Activated CD4-positive, alpha-beta T cell treated with anti-CD3 and anti-CD28 coated beads, Interleukin-2, Interleukin-6, amounts not matched to agents 100 ng/mL and 50 ng/mL, durations not matched to agents 16 hours and 8 hours (primary cell): ENCODE measurements around the gene SAP30BP.

Source experiments
- DNase-seq: peaks from one replicate; pipeline ENCODE4 v3.0.0-alpha.2; 2020

The SAP30BP gene

DNA sequence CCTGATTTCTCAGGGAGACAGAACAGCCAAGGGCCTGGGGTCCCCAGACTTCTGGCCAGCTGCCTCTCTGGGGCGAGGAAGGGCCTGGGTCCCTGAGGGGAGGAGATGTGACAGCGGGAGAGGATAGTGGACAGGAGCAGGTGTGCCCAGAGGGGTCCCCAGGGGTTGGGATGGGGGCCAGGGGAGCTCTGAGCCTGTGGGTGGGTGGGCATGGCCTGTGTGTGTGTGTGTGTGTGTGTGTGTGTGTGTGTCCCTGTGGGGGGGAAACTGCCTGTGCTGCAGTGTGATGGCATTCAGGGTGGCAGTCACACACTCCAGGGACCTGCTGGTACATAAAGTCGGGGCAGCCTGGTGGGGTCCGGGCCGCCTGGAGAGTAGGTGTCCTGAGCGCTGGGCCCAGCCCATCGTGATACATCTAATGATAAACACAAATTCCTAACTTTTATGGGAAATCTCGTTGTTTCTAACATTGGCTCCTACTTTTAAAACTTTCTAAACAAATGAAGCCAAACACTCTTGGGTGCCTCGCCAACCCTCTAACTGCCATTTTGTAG lies 55.5 kb downstream of the SAP30BP start:
- DNase-seq = no peak

GRCh38 chr17:75723171-75723930 lies 56.2 kb downstream of the SAP30BP start:
- DNase-seq = no peak

- no peak for DNase-seq
These were observed 57.2 kb downstream of the SAP30BP start for GRCh38 chr17:75724016-75725003.

DNA sequence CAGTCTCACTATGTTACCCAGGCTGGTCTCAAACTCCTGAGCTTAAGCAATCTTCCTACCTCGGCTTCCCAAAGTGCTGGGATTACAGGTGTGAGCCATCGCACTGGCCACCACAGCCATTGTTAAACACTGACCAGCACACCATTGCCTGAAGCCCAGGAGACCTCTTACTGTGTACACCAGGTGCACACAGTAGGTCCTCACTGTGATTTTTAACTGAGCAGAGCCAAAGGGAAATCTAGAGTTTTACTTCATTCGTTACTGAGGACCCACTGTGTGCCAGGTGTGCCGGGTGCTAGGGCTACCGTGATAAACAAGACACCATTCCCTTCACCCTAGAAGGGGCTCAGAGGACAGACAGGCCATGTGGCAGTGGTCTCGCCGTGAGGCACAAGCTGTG lies 58.4 kb downstream of the SAP30BP start:
- DNase-seq = no peak

- DNase-seq = no peak
These were observed 60.3 kb downstream of the SAP30BP start for GRCh38 chr17:75727391-75727790.

GRCh38 chr17:75729351-75729750 lies 62.2 kb downstream of the SAP30BP start:
- DNase-seq = no peak

DNA sequence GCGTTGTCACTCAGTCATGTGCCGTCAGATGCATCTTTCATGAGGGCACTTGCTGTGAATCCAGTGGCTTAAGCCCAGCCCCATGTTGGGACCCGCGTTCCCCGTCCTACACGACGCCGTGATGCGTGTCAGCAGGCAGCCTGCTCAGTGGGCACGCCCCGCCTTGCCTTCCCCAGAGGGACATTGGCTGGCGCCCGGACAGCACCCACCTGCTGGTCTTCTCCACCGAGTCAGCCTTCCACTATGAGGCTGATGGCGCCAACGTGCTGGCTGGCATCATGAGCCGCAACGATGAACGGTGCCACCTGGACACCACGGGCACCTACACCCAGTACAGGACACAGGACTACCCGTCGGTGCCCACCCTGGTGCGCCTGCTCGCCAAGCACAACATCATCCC lies 62.9 kb downstream of the SAP30BP start:
- DNase-seq = no peak

GRCh38 chr17:75731086-75731715 lies 64.1 kb downstream of the SAP30BP start:
- no peak for DNase-seq

DNA sequence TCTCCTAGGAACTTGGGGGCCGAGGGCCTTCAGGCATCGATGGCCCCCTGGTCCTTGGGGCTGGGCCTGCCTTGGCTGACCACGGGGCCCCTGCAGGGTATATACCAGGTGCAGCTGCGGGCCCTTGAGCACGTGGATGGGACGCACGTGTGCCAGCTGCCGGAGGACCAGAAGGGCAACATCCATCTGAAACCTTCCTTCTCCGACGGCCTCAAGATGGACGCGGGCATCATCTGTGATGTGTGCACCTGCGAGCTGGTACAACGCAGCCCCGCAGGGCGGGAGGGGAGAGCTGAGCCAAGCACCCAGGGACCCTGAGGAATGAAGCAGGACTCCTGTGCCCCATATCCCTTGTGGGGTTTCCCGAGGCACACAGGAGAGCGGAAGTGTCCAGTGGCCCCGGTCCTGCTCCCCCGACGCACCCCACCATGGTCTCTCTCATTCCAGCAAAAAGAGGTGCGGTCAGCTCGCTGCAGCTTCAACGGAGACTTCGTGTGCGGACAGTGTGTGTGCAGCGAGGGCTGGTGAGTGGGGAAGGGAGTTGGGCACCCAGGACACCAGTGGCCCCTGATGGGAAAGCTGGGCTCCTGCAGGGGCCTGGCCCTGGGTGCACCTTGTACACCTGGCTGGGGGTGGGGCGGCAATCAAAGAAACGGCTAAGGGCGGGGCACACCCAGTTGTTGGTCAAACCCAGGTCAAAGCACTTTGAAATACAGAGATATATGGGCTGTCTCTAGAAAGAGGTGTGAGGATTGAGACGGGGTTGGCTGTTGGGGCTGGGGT lies 64.8 kb downstream of the SAP30BP start:
- DNase-seq = no peak

GRCh38 chr17:75733471-75733870 lies 66.3 kb downstream of the SAP30BP start:
- DNase-seq = no peak

- no peak for DNase-seq
These were observed 67.6 kb downstream of the SAP30BP start for GRCh38 chr17:75734674-75735294.

DNA sequence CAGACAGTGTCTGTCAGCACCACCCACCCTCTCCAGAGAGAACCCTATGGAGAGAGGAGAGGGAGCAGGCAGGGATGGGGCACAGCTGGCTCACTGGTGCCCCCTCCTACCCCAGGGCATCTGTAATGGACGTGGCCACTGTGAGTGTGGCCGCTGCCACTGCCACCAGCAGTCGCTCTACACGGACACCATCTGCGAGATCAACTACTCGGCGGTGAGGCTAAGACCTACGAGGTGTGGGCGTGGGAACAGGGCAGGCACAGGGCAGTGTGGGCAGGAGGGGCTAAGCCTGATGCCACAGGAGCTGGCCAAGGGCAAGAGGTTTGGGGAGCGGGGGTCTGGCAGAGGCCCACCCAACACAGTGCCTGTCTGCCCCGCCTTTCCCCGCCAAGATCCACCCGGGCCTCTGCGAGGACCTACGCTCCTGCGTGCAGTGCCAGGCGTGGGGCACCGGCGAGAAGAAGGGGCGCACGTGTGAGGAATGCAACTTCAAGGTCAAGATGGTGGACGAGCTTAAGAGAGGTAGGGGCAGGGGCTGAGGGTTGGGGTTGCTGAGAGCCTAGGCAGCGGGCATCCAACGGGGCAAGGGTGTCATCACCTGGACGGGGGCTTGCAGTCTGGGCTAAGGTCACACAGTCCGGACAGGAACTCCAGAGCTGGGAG lies 69.2 kb downstream of the SAP30BP start:
- DNase-seq = no peak

- DNase-seq = no peak
These were observed 70.2 kb downstream of the SAP30BP start for GRCh38 chr17:75737133-75737962.

- peak; percentile 71 for DNase-seq
These were observed 71.2 kb downstream of the SAP30BP start for GRCh38 chr17:75738218-75738802.

DNA sequence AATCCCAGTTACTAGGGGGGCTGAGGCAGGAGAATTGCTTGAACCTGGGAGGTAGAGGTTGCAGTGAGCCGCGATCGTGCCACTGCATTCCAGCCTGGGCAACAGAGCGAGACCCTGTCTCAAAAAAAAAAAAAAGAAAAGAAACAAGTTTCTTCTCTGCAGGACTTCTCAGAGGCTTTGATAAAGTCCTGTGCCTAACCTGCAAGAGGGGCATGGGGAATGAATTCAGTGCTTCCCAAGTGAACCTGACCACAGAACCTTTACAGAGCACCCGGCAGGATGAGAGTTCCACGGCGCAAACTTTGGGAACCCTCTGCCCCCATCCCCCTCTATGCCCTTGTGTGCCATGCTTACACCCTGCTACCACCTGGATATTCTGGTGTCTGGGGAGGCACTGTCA lies 72.0 kb downstream of the SAP30BP start:
- DNase-seq = no peak

DNA sequence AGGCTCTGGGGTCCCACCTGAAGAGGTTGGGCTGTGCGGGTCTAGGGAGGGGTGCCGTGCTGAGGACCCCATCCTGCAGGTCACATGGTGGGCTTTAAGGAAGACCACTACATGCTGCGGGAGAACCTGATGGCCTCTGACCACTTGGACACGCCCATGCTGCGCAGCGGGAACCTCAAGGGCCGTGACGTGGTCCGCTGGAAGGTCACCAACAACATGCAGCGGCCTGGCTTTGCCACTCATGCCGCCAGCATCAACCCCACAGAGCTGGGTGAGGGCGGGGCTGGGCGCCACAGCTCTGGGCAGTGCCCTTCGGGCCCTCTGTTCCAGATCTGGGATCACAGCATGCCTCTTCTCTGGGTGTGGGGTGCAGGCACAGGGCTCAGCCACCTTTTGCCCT lies 72.7 kb downstream of the SAP30BP start:
- DNase-seq = no peak

GRCh38 chr17:75740215-75740614 lies 73.1 kb downstream of the SAP30BP start:
- no peak for DNase-seq

DNA sequence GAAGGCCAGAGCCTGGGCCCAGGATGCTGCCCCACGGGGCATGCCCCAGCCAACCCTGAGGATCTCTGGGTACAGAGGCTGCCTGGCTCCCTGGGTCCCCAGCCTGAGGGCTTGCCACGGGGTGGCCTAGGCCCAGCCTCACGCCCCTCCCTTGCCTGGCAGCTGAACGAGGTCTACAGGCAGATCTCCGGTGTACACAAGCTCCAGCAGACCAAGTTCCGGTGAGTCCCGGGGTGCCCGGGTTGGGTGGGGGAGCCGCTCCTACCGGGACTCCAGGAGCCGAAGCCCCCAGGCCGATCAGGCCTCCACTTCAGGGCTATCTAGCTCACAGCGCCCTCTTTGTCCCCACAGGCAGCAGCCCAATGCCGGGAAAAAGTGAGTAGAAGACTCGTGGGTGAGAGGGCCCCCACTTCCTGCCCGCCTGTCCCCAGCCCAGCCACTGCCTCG lies 73.5 kb downstream of the SAP30BP start:
- no peak for DNase-seq

DNA sequence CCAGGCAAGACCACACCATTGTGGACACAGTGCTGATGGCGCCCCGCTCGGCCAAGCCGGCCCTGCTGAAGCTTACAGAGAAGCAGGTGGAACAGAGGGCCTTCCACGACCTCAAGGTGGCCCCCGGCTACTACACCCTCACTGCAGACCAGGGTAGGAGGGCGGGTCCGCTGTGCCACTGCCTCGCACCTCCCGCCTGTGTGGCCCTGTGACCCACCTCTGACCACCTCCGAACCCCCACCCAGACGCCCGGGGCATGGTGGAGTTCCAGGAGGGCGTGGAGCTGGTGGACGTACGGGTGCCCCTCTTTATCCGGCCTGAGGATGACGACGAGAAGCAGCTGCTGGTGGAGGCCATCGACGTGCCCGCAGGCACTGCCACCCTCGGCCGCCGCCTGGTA lies 75.2 kb downstream of the SAP30BP start:
- no peak for DNase-seq
